GM19467 (cell line): ENCODE measurements around the gene CEP170B.
"Not testable (repeated sequence)": the region's sequence is repeated elsewhere in the genome, so short reads cannot be mapped to it uniquely, and the experiment has no call there.

Experiments used
- ATAC-seq: cut with Tn5 transposase; IDR thresholded peaks from one replicate; pipeline ENCODE4 v1.9.1; 2021; ENCODE audit warnings: mild to moderate bottlenecking, moderate library complexity; ENCODE audit not compliant: unreplicated experiment

CEP170B gene

DNA sequence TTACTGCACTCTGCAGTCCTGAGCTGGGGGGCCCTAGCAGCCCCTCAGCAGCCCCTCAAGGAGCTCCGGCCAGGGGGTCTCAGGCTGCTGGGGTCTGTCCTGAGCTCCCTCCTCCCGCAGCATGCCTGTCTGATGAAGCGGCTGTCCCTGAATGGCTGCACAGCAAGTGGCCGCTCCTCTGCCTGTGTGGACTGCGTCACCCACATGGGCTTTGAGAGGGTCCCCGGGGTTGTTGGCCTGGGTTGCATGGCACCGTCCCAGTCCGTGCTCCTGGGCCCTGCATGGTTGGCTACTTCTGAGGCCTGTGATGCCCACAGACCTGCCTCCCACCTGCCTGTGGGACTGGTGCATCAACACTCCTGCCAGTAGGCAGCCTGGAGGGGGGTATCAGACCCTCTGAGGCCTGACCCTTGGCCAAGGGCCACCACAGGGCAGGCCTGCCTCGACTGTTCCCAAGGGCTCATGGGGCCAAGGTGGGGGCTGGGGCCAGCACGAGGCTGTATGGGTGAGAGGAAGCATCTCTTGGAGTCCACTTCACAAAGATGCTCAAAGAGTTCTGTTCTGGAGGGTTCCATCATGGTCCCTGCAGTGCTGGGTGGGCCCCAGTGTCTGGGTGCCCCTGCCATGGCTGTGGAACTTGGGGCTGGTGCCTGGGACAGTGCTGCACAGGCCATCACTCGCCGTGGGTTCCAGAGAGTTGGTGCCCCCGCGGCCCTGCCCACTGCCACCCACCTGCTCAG is 12.2 kb downstream of the CEP170B start:
- ATAC-seq: no peak

GRCh38 chr14:104877806-104878550 is 12.9 kb downstream of the CEP170B start:
- no peak for ATAC-seq

GRCh38 chr14:104878582-104878981 is 13.5 kb downstream of the CEP170B start:
- ATAC-seq: no peak

DNA sequence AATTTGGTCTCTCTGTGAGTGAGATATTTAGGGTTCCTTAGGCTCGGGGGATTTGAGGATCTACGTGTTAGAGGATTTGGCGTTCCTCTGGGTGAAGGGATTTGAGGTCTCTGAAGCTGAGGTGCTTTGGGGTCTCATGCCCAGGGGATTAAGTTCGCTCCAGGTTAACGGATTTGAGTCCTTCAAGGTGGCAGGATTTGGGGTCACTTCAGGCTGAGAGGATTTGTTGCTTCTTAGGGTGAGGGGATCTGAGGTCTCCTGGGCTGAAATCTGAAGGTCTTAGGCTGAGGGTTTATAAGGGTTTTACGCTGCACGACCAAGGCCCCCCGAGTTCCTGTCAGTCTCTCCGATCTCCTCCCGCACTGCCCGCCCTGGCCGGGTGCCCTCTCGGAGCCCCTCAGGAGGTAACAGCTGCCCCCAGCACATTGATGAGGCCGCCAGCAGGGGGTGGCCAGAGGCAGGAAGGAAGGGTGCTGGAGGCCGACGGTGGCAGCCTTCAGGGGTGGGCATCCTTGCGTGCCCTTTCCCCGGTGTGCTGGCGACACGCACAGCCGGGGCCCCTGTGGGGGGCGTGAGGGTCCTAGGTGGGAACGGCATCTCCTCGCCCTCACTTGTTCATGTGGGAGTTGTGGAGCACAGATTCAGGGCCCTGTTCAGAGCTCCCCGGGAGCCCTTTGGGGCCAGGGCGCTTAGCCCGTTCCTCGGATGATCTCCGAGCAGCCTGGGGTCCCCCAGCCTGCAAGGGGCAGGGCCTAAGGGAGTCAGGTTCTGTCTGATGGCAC is 14.3 kb downstream of the CEP170B start:
- no peak for ATAC-seq

GRCh38 chr14:104879983-104880565 is 15.0 kb downstream of the CEP170B start:
- ATAC-seq: no peak

- no peak for ATAC-seq
Observed at GRCh38 chr14:104880584-104881210, 15.6 kb downstream of the CEP170B start.

- no peak for ATAC-seq
Observed at GRCh38 chr14:104881369-104881979, 16.4 kb downstream of the CEP170B start.

- ATAC-seq: no peak
Observed at GRCh38 chr14:104882325-104882973, 17.4 kb downstream of the CEP170B start.

- ATAC-seq: no peak
Observed at GRCh38 chr14:104882991-104883660, 18.1 kb downstream of the CEP170B start.

DNA sequence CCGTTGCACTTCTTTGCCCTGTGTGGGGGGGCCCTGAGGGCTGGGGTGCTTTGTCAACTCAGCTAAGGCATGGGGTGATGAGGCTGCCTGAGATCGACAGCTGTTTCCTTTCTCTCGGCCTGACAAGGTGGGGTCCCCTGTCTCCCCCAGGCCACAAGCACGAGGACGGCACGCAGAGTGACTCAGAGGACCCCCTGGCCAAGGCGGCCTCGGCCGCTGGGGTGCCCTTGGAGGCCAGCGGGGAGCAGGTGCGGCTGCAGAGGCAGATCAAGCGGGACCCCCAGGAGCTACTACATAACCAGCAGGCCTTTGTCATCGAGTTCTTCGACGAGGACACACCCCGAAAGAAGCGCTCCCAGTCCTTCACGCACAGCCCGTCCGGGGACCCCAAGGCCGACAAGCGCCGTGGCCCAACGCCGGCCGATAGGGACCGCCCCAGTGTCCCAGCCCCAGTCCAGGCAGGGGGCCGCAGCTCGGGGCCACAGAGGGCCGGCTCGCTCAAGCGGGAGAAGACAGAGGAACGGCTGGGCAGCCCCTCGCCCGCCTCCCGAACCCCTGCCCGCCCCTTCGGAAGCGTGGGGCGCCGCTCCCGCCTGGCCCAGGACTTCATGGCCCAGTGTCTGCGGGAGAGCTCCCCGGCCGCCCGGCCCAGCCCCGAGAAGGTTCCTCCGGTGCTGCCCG is 18.8 kb downstream of the CEP170B start:
- no peak for ATAC-seq

GRCh38 chr14:104884381-104884780 is 19.3 kb downstream of the CEP170B start:
- not testable (repeated sequence) for ATAC-seq

DNA sequence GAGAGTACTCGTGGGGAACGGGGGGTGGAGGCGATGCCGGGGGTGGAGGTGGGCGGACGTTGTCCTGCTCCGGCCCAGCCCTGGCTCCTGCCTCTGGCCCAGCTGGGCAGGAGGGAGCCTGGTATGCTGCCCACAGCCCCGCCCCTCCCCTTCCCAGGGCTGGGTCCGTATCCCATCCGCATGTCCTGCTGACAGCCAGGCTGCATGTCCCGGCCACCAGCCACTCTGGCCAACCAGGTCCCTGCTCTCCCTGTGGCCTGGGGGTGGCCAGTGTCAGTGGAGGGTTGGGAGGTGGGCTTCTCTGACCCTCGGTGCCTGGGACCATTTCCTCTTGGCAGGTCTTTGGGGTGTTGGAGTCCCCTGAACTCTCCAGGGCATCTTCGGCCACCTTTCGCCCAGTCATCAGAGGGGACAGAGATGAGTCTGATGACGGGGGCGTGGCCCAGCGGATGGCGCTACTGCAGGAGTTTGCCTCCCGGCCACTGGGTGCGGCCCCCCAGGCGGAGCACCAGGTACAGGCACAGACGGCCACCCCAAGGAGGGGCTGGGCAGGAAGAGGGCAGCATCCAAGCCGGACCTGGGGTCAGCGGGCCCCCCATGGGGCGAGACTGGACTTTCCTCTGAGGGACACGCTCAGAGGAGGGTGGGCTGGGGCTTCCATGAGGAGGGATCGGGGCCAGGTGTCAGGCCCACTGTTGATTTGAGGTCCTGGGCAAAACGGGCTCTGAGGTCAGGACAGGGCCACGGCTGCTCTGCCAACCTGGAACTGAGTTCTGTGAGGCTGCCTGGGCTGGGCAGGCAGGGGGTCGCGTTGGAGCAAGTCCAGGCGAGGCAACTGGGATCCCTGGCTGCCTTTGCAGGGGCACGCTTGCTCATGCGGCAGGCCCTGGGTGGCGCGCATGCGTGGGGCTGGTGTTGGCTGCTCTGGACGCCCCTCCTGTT is 20.2 kb downstream of the CEP170B start:
- ATAC-seq: no peak

DNA sequence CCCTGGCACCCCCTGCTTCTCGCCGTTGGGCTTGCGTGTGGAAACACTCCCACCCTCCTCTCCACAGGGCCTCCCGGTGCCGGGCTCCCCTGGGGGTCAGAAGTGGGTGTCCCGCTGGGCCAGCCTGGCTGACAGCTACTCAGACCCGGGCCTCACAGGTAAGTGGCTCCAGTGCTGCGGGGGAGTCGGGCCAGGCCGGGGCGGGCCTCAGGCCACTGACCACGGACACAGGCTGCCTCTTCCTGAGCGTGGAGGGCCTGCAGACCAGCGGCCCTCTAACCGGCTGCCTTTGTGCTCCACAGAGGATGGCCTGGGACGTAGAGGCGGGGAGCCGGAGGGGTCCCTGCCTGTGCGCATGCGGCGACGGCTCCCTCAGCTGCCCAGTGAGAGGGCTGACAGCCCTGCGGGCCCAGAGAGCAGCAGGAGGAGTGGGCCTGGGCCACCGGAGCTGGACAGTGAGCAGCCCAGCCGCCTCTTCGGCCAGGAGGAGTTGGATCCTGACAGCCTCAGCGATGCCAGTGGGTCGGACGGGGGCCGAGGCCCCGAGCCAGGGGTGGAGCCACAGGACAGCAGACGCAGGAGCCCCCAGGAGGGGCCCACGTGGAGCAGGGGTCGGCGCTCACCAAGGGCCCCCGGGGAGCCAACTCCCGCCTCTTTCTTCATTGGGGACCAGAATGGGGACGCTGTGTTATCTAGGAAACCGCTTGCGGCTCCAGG is 21.1 kb downstream of the CEP170B start:
- ATAC-seq: no peak

DNA sequence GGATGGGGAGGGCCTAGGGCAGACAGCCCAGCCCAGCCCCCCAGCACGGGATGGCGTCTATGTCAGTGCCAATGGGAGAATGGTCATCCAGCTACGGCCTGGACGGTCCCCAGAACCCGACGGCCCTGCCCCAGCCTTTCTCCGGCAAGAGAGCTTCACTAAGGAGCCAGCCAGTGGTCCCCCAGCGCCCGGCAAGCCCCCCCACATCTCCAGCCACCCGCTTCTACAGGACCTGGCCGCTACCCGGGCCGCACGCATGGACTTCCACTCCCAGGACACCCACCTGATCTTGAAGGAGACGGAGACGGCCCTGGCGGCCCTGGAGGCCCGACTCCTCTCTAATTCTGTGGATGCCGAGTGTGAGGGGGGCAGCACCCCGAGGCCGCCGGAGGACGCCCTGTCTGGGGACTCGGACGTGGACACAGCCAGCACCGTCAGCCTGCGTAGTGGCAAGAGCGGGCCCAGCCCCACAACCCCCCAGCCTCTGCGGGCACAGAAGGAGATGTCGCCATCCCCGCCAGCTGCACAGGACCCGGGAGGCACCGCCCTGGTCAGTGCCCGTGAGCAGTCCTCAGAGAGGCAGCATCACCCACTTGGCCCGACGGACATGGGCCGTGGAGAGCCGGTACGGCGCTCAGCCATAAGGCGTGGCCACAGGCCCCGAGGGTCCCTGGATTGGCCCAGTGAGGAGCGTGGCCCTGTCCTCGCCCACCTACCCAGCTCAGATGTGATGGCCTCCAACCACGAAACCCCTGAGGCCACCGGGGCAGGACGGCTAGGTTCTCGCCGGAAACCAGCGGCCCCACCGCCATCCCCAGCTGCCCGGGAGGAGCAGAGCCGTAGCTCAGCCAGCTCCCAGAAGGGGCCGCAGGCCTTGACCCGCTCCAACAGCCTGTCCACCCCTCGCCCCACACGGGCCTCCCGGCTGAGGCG is 21.9 kb downstream of the CEP170B start:
- ATAC-seq: no peak

GRCh38 chr14:104887623-104888488 is 22.8 kb downstream of the CEP170B start:
- ATAC-seq: no peak
